Activated effector memory CD4-positive, alpha-beta T cell treated with Interleukin-2 at 50 U/mL for 16 hours (primary cell): Measurements from ENCODE around the gene MYL10.
"Not testable (repeated sequence)": the region's sequence is repeated elsewhere in the genome, so short reads cannot be mapped to it uniquely, and the experiment has no call there.

Experiments used
- DNase-seq: peaks from one replicate; pipeline ENCODE4 v3.0.0-alpha.2; 2020

Gene MYL10

DNA sequence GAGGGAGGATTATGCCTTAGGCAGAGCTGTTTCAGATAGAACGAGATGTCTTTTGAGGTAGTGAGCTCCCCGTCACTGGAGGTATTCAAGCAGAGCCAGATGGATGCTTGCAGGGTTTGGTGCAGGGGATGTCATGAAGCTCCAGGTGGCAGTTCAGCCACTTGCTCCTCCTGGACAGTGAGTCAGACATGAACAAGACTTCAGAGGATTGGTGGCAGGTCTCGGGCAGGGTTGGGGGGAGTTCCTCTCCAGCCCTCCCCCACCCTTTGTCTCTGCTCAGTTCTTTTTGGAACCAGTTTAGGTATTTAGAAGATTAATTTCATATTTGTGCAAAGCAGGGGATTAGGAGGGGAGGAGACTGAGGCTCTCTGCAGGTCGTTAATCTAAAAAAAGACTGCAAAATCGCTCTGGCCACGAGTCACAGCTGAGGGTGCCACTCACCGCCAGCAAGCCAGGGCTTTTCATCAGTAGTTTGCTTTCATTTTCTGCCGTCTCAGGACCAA lies 21.5 kb upstream of the MYL10 start:
- no peak for DNase-seq

DNA sequence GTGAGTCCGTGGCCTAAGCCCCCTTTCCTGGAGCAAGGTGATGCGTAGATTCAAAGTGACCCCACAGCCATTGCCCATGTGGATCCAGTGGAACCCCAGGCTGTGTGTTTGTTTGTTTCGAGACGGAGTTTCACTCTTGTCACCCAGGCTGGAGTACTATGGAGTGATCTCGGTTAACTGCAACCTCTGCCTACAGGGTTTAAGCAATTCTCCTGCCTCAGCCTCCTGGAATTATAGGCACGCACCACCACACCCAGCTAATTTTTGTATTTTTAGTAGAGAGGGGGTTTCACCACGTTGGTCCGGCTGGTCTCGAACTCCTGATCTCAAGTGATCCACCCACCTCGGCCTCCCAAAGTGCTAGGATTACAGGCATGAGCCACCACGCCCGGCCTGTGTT lies 18.8 kb upstream of the MYL10 start:
- DNase-seq: not testable (repeated sequence)

DNA sequence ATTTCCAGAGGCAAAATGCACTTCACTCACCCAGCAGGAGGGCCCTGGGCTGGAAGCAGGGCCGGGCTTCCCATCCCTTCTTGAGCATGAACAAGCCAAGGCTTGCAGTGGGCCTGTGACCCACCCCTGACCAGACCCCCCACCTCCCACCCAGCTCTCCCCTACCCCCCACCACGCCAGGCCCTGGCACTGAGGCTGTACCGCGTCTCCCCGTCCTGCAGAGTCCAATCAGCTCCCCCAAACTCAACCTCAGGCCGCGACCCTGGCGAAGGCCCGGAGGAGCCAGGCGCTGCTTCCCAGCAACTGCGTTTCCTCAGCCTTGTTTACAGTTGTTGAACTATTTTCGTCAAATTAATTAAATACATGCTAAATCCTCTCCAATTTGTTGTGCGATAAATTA lies 16.9 kb upstream of the MYL10 start:
- no peak for DNase-seq

DNA sequence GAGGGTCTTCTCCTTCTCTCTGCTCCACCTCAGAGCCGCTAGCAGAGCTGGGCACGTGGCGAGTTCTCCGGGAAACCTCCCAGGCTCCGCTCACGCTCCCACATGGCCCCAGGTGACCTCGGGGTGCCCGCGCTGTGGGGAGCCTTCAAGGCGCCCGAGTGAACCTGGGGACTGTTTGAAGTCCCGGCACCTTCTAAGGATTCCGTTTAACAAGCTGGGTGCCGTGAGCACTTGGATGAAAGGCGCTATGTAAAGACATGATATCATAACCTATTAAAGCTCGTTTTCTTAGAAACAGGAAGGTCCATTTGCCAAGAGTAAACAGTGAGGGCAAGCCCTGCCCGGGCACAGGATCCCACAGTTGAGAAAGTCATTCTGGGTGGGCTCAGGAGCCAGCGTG lies 15.8 kb upstream of the MYL10 start:
- no peak for DNase-seq

DNA sequence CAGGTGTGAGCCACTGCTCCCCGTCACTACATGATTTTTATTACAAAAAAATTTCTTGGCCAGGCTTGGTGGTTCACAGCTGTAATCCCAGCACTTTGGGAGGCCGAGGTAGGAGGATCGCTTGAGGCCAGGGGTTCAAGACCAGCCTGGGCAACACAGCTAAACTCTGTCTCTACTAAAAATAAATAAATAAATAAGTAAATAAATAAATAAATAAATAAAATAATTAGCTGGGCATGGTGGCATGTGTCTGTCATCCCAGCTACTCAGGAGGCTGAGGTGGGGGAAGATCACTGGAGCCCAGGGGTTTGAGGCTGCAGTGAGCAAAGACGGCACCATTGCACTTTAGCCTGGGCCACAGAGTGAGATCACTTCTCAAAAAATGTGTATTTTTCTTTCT lies 10.0 kb upstream of the MYL10 start:
- DNase-seq: not testable (repeated sequence)

DNA sequence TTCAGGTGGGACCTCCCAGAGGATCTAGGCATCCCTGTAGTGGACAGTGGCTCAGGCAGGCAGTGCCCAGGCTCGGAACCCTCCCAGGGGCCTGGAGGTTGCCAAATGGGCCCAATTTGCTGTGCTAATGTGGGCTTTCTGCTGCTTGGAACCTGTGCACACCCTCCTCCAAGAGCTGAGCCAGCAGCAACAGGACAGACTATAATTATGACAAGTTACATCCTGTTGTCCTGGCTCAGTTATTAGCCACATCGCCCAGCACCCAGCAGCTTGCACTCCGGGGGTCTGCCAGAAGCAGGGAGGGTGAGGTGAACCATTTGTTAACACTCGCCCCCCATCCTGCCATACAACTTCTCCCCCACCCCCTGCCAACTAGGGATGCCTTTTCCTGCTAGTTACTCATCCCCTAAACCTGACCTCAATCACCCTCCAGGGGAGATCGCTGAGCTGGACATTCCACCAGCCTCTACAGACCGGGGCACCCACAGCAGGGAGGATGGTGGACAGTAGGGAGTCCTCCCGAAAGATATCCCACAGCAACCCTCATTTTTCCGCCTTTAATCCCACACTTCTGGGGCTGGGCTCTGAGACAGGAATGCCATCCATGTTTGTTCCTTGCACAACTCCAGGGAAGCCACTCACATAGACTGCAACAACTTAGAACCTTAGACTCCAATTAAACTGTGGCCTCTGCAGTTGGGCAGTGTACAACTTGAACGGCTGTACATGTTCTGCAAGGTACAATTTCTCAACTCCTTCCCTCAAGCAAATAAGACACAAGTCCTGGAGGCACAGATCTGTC lies 7.9 kb upstream of the MYL10 start:
- no peak for DNase-seq

DNA sequence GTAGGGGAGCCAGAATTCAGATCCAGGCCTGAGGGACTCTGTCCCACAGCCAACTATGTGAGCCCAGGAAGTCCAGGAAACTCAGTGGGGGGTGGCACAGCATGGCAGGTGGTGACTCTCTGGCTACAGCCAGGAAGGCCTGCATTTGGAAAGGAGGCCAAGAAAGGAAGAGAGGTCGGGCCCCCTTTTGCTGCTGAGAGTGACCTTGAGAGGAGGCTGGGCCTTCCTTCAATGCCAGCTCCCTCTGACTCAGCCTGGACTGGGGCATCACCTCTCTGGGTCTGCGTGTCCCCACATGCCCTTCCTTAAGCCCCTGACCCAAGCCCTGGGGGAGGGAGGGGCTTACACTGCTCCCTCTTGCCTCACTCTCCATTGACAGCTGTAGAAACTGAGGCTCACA lies 6.4 kb upstream of the MYL10 start:
- DNase-seq: no peak

DNA sequence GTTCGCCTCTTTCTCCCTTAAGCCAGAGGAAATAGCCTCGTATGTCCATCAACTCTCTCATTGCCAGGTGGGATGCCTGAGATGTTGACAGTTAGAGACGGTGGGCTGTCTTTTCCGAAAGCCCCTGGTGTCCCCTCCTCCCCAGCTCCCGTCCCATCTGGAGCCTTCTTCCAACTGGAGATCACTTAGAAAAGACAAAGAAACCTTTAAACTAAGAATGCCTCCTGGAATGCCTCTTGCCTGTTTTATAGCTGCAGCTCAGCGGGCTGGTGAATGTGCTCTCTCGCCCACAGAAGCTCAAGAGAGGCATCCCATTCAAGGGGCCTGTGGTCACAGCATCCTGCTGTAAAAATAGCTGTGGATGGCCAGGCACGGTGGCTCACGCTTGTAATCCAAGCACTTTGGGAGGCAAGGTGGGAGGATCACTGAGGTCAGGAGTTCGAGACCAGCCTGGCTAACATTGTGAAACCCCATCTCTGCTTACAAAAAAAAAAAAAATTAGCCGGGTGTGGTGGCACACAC lies 5.2 kb upstream of the MYL10 start:
- no peak for DNase-seq

DNA sequence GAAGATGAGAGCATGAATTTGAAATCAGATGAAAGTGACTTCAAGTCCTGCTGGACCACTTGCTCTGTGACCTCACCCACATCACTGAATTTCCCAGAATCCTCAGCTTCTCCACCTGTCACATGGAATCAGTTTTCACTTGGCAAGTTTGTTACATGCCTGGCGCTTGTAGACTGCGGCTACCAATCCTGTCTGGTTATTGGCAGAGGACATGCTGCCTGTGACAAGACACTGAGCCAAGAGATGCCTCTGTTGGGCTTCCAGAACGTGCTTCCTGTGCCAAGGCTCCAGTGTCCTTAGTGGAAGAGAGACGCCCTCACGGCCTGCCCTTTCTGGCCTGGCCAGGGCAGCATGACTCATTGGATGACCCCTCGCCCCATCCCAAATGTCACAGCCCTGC lies 4.4 kb upstream of the MYL10 start:
- DNase-seq: no peak

DNA sequence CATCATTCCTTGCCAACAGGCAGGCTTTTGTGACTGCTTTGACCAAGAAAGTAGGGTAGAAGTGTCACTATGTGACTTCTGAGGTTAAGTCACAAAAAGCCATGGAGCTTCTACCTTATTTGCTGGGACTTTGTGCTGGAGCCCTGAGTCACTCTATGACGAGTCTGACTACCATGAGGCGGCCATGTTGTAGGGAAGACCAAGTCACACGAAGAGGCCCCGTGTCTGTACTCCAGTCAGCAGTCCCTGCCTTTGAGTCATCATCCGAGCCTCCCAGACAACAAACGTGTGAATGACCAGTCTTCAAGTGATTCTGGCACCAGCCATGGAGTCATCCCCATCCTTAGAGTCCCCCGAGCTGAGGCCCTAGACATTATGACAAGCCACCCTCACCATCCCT lies 3.5 kb upstream of the MYL10 start:
- DNase-seq: no peak

DNA sequence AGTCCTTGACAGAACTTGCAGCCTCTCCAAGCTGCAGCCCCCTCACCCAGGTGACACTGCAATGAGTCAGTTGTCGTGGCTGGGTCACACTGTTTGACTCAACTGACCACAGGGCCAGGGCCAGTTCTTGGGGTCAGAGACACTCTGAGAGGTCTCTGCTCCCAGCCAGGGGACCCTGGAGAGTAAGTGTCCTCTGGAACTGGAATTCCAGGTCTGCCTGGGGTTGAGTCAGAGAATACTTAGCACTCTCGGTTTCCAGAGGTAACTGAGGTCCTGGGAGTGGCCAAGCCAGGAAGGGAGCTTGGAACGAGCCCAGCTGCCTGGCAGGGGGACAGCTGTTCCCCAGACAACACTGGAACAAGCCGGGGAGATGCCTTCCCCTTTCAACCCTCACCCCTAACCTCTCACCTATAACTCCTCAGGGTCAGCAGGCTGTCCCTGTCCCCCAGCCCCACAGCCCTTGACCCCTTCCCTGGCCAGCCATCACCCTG lies 2.2 kb upstream of the MYL10 start:
- no peak for DNase-seq

DNA sequence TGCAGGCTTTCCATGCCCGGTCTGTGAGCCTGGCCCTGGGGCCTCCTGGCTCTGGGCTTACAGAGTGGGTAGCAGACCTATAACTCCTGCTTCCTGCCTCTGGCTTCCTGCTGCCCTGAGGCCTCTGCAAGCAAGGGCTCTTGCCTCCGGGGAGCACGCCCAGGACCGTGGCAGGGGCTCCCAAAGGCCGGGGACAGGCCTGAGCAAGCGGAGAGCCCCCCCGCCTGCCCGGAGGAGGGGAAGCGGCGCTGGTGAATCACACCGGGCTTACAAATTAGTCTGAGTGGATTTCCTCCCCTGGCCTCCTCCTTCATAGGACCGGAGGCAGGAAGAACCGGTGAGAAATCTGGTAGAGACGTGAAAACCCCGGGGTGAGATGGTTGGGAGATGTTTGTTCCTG lies 1.5 kb upstream of the MYL10 start:
- DNase-seq: no peak

DNA sequence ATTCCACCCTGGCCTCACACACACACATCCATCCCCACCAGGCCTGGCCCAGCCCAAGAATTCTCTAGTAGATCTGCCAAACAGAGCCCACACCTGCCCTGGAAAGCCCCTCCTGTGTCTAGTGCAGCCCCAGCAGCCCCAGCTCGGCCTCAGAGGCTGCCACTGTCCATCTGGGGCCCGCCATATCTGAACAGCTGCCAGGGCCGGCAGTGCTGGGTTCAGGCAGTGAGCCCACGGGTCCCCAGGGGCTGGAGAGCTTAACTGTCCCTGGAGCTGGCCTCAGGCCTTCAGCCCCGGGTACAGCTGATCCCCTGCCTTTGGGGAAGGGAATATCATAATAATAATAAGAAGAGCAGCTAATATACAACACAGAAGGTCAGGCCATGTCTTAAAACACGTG lies 574 bp downstream of the MYL10 start:
- DNase-seq: no peak

DNA sequence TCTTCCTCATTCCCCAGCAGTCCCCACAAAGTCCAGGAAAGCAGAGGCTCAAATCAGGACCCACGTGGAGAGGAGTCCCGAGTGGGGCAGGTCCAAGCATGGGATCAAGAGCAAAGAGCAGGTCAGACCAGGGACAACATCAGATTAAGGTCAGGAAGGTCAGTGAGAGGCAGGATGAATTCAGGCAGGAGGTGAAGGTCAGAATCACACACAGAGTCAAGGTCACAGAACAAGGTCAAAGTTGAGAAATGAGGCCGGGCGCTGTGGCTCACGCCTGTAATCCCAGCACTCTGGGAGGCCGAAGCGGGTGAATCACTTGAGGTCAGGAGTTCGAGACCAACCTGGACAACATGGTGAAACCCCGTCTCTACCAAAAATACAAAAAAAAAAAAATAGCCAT lies 2.3 kb downstream of the MYL10 start:
- no peak for DNase-seq

DNA sequence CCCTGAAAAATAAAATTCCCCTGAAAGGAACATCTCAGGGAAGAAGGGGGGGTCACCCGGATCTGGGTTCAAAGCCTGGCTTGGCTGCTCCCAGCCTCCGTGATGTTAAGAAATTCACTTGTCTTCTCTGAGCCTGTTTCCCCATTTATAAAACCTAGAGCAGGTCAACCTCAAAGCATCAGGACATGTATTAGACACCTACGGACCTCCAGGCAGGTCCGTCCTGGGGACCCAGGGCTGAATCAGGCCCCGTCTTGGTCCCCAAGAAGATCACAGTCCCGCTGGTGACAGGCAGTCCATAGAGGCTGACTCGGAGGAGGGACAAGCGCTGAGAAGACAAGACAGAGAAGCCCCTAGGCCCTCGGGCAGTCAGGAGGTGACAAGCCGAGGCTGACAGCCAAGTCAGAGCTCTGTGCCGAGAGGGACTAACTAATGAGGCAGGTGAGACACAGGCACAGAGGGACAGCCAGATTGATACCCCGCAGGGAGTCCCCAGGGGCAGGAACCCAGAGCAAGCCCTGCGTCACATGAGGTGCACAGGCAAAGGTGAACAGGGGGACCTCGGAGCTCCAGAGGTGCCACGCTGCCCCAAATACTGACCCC lies 2.9 kb downstream of the MYL10 start:
- DNase-seq: no peak

DNA sequence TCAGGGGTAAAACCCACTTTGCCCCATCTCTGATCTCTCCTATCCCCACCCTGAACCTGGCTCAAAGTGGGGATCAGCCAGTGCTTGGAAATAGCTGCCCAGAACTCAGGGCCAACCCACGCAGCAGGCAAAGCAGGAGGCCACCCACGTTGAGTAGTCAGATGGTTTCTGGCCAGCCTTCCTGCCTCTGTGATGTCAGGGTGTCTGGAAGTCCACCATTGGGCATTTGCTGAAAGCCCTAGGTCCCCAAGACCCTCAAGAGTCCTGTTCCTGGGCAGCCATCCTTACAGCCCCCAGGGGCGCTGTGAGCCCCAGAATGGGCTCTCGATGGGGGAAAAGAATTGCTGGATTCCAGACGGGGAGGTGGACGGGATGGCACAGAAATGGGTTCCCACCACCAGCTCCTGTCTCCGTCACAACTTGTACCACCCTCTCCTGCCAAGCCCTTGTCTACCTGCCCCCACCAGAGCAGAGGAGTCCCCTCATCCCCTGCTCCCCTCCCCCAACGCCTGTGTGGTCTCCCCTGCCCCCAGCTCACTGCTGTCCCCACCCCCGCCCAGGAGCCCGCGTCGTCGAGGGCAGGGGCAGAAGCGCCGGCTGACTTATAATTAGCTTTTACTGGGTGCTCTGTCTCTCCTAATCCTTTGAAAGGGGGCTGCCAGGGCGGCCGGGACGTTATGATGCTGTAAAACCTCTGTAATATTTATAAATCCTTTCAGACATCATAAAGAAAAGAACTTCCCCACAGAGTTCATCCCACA lies 3.9 kb downstream of the MYL10 start:
- no peak for DNase-seq

DNA sequence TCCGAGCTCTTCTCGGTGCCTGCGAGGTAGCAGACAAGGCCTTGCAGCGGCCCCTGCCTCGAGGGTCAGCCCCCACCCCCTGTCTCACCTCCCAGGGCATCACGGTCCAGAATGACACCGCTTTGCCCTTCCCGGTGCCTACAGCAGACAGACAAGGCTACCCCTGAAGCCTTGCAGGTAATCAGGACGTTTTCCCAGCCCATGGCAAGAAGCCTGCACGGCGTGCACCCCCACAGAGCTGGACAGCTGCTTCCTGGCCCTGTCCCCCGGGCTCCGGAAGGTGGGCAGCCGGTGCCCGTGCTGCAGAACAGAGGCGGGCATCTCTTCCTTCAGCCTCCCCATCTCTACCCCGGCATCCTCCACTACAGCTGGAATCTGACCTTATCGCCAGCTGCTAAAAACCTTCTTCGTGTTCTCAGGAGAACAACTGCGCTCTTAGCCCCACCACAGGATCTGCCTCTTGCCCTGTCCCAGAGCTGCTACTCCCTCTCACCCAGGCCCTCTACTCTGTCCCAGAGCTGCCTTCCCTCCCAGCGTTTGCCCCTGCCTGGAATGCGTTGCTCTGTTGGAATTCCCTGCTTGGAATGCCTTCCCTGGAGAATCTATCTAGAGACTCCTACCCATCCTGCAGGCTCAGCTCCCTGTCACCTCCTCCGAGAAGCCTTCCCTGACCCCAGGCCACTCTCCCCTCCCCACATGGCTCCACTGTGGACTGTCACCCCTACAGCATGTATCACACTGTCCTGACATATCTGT lies 4.7 kb downstream of the MYL10 start:
- no peak for DNase-seq

DNA sequence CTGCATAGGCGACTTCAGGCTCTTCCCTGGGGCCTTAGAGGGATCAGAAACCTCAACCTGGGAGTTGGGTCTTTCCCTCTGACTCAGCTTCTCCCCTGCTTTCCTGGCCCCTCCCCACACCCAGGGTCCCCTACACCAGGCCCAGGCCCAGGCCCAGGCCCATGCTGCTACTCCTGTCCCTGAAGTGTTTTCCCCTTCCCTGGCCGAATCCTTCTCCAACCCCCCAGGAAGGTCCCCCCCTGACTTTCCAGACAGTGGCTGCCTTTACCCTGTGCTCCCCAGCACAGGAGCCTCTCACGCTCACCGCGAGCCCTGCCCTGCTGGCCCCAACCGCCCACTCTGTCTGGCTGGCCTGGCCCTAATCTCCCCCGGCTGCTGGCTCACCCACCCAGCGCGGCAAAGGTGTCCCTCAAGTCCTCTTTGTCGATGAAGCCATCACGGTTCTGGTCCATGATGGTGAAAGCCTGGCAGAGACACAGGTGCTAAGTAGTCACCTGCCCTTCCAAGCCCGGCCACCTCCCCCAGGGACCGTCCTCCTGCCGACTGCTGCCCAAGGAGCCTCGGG lies 6.4 kb downstream of the MYL10 start:
- no peak for DNase-seq

DNA sequence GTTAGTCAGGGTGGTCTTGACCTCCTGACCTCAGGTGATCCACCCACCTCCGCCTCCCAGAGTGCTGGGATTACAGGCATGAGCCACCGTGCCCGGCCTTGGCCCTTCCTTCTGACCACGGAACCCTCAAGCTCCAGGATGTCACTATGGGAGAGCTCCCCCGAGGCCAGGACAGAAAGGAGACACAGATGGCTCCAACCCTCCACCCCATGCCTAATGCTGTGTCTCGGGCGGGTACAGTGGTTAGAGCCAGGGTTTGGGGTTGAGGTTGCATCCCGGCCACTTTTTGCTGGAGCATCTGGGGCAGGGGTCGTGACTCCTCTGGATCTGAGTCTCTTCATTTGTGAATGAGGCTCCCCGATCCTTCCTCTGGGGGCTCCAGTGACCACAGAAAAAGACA lies 8.1 kb downstream of the MYL10 start:
- no peak for DNase-seq

DNA sequence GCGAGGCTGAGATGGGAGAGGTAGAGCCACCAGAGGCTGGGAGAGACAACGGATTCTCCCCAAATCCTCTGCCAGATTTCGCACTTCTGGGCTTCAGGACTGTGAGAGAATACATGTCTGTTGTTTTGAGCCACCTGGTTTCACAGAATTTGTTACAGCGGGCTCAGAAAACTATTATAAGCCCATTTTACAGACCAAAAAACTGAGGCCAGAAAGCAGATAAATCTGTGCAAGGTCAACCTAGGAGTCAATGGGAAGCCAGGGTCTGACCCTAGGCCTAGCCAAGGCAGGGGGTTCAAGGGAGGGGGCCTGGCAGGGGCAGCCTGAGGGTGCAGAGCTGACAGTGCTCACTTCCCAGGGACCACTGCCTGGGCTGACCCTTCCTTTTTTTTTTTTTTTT lies 8.7 kb downstream of the MYL10 start:
- DNase-seq: no peak

DNA sequence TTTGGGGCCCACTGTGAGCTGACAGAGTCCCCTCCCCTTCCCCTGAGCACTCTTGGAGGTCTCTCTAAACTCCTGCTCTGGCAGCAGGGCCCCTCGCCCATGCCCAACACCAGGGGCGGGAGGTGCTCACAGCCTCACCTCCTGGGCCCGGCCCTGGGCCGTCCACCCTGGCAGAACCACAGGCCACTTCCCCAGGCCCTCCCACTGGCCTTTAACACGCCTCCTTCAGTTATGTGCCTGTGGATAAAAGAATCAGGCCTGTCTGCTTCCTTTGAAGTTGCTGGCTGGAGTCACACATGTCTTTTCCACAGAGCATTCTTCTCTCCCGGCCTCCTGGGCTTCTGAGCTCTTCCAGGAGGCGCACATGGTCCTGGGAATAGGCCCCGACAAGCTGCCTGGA lies 10.2 kb downstream of the MYL10 start:
- DNase-seq: no peak

DNA sequence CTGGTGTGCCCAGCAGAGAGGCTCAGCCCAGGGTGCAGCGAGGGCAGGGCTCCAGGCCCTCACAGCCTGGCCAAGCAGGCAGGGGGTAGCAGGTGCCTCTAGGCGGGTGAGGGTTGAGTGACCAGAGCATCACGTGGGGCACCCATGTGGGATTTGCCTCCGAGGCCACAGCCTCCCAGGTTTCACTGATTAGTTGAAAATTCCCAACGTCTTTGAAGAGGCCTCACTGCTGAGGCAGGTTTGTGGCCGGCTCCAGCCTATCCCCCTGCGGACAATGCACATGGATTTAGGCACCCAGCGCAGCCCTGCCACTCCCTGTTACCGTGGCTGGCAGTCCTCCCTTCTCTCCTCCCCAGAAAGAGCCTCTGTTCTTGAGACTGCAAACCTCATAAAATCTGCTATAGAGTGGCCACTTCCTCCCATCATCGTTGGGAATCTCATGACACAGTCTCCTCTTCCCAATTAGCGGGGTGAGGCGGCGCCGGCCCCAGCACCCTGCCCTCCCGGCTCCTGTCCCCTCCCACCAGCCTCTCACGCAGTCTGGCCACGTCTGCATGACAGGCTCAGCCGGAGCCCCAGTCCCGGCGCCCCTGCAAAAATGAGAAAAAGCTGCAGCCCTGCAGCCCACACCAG lies 10.8 kb downstream of the MYL10 start:
- no peak for DNase-seq
